SKM-1 treated with dmso at 0.1 percent for 144 hours (cell line): ENCODE measurements around the gene GABBR2.

Experiments
- DNase-seq: peaks from one replicate; lab custom pipeline; 2025; ENCODE audit not compliant: unreplicated experiment; lab: John Stamatoyannopoulos, UW

The GABBR2 gene

GRCh38 chr9:98330831-98331230 lies 377.9 kb downstream of the GABBR2 start:
- DNase-seq: no peak

GRCh38 chr9:98329904-98330303 lies 378.8 kb downstream of the GABBR2 start:
- no peak for DNase-seq

GRCh38 chr9:98329281-98329680 lies 379.5 kb downstream of the GABBR2 start:
- DNase-seq: no peak

GRCh38 chr9:98328770-98329169 lies 380.0 kb downstream of the GABBR2 start:
- no peak for DNase-seq

DNA sequence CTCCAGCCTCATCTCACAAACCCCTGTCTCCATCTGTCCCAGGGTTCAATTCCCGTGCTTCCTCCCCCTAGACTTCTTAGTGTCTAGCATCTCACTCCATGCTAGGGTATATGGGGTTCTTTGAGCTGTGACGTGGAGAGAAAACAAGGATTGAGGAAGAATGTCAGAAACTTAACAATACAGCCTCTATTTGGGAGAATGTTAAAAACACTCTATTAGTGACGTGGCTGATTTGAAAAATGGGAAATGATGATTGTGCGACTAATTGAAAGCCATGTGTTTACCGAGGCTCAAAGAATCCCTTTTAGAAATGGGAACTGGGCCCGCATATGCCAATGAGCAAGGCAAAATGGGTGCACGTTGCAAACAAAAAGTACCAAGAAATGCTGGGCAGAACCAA lies 380.6 kb downstream of the GABBR2 start:
- no peak for DNase-seq

DNA sequence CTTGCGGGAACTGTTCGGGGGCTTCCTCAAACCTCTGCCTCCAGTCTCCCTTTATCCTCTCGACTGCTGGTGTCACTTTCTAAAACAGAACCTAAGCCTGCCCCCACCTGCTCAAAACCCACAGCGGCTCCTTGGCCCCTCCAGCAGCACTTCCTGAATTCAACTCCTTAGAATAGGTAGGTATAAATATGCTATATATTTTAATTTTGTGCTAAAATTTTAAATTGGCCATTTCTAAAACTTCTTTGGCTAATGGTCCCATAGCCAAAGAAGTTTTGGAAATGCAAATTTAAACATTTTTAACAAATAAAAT lies 381.5 kb downstream of the GABBR2 start:
- DNase-seq: no peak

- DNase-seq: no peak
These were observed 382.1 kb downstream of the GABBR2 start for GRCh38 chr9:98326459-98327248.

GRCh38 chr9:98324801-98325200 lies 383.9 kb downstream of the GABBR2 start:
- DNase-seq: no peak

GRCh38 chr9:98323831-98324135 lies 385.0 kb downstream of the GABBR2 start:
- no peak for DNase-seq

DNA sequence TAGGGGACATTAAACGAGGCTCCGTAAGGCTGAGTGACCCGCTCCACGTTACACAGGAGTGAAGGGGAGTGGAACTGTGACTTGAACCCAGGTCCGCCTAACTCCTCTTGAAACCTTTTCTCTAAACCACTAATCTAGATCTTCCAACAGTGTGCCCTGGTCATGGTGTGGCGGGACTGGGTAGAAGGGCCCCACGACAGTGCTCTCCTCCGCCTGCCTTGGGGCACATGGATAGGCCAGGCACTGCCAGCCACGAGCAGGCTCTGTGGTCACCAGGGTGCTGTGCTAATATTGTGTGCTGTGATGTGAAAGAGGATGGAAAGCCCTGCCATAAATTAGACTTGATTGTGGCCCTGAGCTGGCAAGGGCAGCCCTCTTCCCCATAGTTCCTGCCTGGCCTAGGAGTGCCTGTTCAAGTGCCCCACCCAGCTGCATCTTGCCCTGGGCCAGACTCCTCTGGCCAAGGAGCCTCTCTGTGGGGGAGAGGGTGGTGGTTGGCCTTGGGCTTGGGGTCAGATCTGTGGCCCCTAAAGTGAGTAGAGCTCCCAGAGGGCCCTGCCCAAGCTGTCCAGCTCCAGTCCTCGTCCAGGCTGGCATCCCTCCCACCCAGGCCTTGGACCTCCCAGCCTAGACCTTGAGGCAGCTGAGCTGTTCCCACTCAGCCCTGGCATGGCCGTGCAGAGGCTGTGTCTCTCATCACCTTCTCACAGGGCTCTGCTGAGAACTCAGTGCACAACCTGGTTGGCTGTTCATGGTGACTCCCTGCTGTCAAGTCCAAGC lies 385.5 kb downstream of the GABBR2 start:
- no peak for DNase-seq

DNA sequence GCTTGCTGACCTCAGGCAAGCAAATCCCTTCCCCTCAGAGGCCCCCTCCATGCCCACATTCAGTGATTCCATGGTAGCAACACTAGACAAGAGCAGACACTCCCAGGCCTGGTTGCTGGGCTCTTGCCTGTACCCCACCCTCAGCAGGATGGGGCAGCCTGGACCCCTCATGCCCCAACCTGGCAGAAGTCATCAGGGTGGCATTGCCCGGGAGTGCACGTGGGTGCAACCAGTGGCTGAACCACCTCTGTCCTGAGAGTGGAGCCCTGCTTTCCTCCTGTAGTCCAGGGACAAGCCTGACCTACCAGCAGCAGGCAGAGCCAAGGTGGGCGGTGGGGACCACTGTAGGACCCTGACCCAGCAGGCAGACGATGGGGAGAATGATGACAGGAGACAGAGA lies 387.5 kb downstream of the GABBR2 start:
- DNase-seq: no peak

GRCh38 chr9:98318834-98319478 lies 389.8 kb downstream of the GABBR2 start:
- DNase-seq: no peak

DNA sequence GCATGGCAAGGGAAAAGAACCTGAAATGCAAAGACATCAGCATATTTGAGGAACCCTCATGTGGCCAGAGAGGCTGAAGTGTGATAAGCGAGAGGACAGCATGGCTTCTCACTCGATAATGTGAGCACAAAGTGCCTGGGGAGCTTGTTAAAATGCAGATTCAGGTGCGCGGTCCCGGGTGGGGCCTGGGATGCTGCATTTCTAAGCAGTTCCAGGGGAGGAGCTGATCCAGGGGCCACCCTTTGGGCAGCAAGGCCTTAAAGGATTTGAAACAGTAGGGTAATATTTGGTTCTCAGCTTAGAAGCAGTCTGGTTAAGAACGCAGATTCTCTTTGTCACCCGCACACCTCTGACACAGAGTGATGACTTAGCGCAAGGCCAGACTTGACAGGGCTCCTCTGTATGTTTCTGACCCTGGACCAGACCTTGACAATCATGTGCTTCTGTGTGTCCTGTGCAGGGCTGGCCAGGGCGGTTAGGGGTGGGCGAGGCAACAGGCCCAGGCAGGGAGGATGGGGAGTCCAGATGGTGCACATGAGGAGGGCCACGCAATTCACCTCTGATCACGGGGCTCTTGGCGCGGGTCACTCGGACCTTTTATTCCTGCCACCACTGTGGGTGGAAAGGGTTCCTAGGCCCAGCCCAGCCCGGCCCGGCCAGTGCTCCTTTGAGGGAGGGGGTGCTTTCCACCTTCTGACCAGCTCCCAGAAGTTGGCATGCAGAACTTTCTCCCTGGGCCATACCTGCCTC lies 390.5 kb downstream of the GABBR2 start:
- DNase-seq: no peak

DNA sequence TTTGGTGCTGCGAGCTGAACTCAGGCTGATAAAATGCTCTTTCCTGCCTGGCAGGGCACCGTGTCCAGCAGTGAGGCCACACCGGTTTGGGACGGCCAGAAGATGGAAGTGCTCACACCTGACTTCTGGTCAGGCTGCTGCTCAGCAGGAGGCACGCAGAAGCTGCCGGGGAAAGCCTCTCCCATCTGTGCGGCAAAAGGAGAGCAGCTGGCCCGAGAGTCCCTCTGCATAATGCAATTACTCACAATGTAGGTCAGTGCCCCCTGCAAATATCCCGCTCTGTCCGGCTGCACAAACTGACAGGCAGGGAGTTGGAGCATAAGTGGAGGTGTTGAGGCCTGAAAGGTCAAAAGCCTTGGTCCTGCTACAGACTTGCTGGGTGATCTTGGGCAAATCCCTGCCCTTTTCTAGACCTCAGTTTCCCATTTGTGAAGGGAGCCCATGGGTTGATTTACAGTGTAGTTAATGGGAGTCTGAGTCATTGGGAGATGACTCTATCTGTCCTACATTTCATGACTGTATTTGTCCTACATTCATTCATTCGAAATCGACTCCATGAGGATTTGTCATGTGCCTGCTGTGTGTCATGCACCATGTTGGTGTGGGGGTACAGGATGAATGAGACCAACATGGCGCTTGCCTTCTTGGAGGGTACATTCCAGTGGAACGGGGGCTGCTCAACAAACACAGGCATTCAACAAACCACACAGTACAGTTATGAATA lies 391.4 kb downstream of the GABBR2 start:
- DNase-seq: no peak

DNA sequence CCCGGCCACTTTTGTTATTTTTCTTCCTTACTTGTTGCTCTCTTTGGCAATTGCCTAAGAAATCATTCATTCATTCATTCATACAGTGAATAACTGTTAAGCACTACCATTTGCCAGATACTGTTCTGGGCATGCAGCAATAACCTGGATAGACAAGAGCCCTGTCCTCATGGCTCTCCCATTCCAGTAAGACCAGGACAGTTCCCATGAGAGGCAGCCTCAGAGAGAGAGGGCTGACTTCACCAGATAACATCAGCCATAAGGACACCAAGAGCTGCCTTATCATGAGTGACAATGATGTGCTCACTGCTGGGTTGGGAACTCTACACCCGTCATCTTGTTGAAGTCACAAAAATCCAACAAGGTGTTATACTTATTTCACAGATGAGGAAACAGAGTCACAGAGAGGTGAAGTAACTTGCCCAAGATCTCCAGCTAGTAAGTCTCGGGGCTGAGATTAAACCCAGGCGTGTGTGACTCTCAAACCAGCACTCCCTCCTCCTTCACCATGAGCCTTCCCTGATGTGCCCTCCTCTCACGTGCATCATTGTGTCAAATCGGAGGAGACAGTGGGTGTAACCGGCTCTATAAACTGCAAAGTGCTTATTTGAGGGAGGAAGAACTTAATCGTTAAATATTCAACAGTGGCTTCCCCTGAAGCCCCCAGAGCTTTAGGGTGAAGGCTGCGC lies 392.1 kb downstream of the GABBR2 start:
- DNase-seq: no peak

- peak; percentile 33 for DNase-seq
These were observed 393.1 kb downstream of the GABBR2 start for GRCh38 chr9:98315551-98316060.

DNA sequence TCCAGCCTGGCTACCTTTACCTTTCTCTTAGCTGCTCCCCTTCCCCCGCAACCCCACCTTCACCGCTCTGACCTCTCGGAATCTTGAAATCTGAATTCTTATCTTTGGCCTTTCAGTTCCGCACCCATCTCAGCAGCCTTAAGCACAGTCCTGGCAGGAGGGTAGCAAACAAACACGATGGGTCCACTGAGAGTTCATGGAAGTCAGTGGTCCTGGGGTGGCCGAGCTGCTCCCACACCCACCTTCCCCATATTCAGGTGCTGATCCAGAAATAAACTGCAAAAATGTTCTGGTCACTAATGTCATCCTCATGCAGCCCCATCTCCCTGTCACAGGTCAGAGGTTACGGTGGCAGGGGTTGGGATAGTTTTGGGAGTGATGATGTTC lies 393.7 kb downstream of the GABBR2 start:
- no peak for DNase-seq

- peak; percentile 1 for DNase-seq
These were observed 394.2 kb downstream of the GABBR2 start for GRCh38 chr9:98314381-98315066.

GRCh38 chr9:98312365-98312764 lies 396.4 kb downstream of the GABBR2 start:
- DNase-seq: no peak

DNA sequence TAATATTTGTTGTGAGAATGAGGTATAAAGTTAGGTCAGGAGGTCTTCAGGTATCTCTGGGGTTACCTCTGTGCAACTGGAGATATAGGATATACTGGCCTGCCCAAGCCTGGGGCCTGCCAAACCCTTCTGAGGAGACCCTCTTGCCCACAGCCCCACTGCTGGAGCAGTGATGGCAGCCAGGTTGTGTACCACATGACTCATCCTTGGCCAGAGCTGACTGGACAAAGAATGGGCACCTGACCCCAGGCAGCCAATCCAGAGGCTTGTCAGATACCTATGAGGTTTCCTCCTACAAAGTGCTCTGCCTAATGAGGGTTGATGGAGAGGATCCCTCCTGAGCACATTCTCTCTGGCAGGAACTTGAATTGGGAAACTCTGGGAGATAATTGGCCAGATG lies 397.2 kb downstream of the GABBR2 start:
- DNase-seq: no peak
